ENCODE data around the gene LY6G6D. TPM values are rescaled to one million over a fixed set of nuclear protein-coding genes. Genes with fewer than 3 reads are reported as not detected.

The LY6G6D gene
- total RNA-seq, 4 donors from 2014 or later = not detected

GRCh38 chr6:31765910-31766794 lies 51.0 kb downstream of the LY6G6D start:
- ATAC-seq = no peak
- H3K4me3 ChIP-seq = no peak overlapping the region

GRCh38 chr6:31767096-31767645 lies 52.0 kb downstream of the LY6G6D start:
- intact Hi-C loops (cut with DNase I; ENCODE audit: low total_unique reads) (no loop called here), in situ Hi-C loops (cut with MboI; ENCODE audit: low sequenced_read_pairs in 4 of 4) (loop anchor here in 1 of 4 donors (5.0 kb wide), 1 partner anchor 85 kb away; the partner anchor contains the start of gene LY6G5C)
- no peaks in the 10 kb centered on the region for H3K36me3 ChIP-seq
- no peaks in the 10 kb centered on the region for H3K9me3 ChIP-seq
- TF ChIP-seq CTCF (IDR thresholded peaks at IDR 0.05 in 4 of 5, conservative IDR thresholded peaks at IDR 0.05 in 1 of 5) (no peak), POLR2A (IDR thresholded peaks at IDR 0.05) (no peak)
- DNase-seq = no peak
- H3K4me3 ChIP-seq = no peak overlapping the region
- no peaks in the 10 kb centered on the region for H3K4me1 ChIP-seq
- no peak overlapping the region for H3K27ac ChIP-seq
- ATAC-seq = no peak
- no peaks in the 10 kb centered on the region for H3K27me3 ChIP-seq

More at GRCh38 chr6:31765910-31766794, 51.0 kb downstream of the LY6G6D start:
- intact Hi-C loops (cut with DNase I; ENCODE audit: low total_unique reads) = no loop called here
- Histone ChIP-seq H3K27ac (no peak overlapping the region), H3K27me3 (no peaks in the 10 kb centered on the region), H3K9me3 (no peaks in the 10 kb centered on the region), H3K36me3 (no peaks in the 10 kb centered on the region), H3K4me1 (no peaks in the 10 kb centered on the region)
- no peak for TF ChIP-seq CTCF (IDR thresholded peaks at IDR 0.05 in 4 of 5, conservative IDR thresholded peaks at IDR 0.05 in 1 of 5)
- no peak for TF ChIP-seq POLR2A (IDR thresholded peaks at IDR 0.05)
- DNase-seq = no peak
- in situ Hi-C loops (cut with MboI; ENCODE audit: low sequenced_read_pairs in 4 of 4) = loop anchor here in 1 of 4 donors (5.0 kb wide), 1 partner anchor 84 kb away; the partner anchor contains the start of gene LY6G5C

Small RNA genes within 50 kb of the gene (microRNA-seq; reads per million reads assigned to microRNA genes)
- gene MIR4646 (ENCODE audit: borderline replicate concordance in 2 of 2) = 1.2 to 1.7 reads per million in 2 donors

Other genes starting within 250 kb of the LY6G6D start
- 1 to 10 TPM in 1 of 4 donors, under 1 TPM in 3; 0.20 to 1.2 (median 0.50) TPM for gene MICB, start 217.2 kb upstream of the LY6G6D start, total RNA-seq
- gene MCCD1, start 186.4 kb upstream of the LY6G6D start, total RNA-seq = not detected
- 100 to 1,000 TPM; 107 to 198 (median 144) TPM for gene DDX39B, start 173.3 kb upstream of the LY6G6D start, total RNA-seq
- gene ATP6V1G2, start 168.7 kb upstream of the LY6G6D start, total RNA-seq = 1 to 10 TPM in 2 of 4 donors, under 1 TPM in 2; 0.46 to 1.8 (median 1.1) TPM
- gene NFKBIL1, start 167.7 kb upstream of the LY6G6D start, total RNA-seq = 10 to 100 TPM; 17.6 to 21.7 (median 20.3) TPM
- not detected for gene LTA, start 143.1 kb upstream of the LY6G6D start, total RNA-seq
- gene TNF, start 139.8 kb upstream of the LY6G6D start, total RNA-seq = under 1 TPM in 2 of 4 donors, not detected in 2; 0.23 to 0.87 TPM
- gene LTB, start 132.9 kb upstream of the LY6G6D start, total RNA-seq = not detected
- 10 to 100 TPM in 1 of 4 donors, 1 to 10 TPM in 2, not detected in 1; 1.6 to 22.3 (median 4.1) TPM for gene LST1, start 129.1 kb upstream of the LY6G6D start, total RNA-seq
- not detected for gene NCR3, start 122.3 kb upstream of the LY6G6D start, total RNA-seq
- 10 to 100 TPM in 1 of 4 donors, 1 to 10 TPM in 3; 4.3 to 11.0 (median 4.8) TPM for gene AIF1, start 100.1 kb upstream of the LY6G6D start, total RNA-seq
- 10 to 100 TPM; 38.9 to 67.7 (median 52.0) TPM for gene PRRC2A, start 94.6 kb upstream of the LY6G6D start, total RNA-seq
- gene BAG6, start 62.7 kb upstream of the LY6G6D start, total RNA-seq = 100 to 1,000 TPM; 305 to 509 (median 459) TPM
- gene APOM, start 59.5 kb upstream of the LY6G6D start, total RNA-seq = 1 to 10 TPM; 1.8 to 7.9 (median 2.4) TPM
- 10 to 100 TPM; 22.2 to 34.9 (median 26.8) TPM for gene C6orf47, start 54.6 kb upstream of the LY6G6D start, total RNA-seq
- 10 to 100 TPM; 17.3 to 29.8 (median 24.5) TPM for gene GPANK1, start 50.4 kb upstream of the LY6G6D start, total RNA-seq
- 100 to 1,000 TPM; 185 to 251 (median 226) TPM for gene CSNK2B, start 49.3 kb upstream of the LY6G6D start, total RNA-seq
- gene LY6G5B, start 45.4 kb upstream of the LY6G6D start, total RNA-seq = 1 to 10 TPM in 1 of 4 donors, under 1 TPM in 2, not detected in 1; 0.19 to 2.7 (median 0.60) TPM
- 1 to 10 TPM in 2 of 4 donors, not detected in 2; 1.3 to 3.2 TPM for gene LY6G5C, start 34.3 kb upstream of the LY6G6D start, total RNA-seq
- 10 to 100 TPM; 39.2 to 82.9 (median 57.5) TPM for gene ABHD16A, start 12.0 kb upstream of the LY6G6D start, total RNA-seq
- not detected for gene LY6G6F, start 8.5 kb upstream of the LY6G6D start, total RNA-seq
- not detected for gene LY6G6C, start 6.4 kb downstream of the LY6G6D start, total RNA-seq
- not detected for gene MPIG6B, start 8.0 kb downstream of the LY6G6D start, total RNA-seq
- gene DDAH2, start 14.0 kb downstream of the LY6G6D start, total RNA-seq = 10 to 100 TPM; 10.6 to 24.2 (median 15.4) TPM
- gene CLIC1, start 21.2 kb downstream of the LY6G6D start, total RNA-seq = 10 to 100 TPM; 20.9 to 41.3 (median 26.3) TPM
- 1 to 10 TPM in 3 of 4 donors, under 1 TPM in 1; 0.35 to 7.8 (median 1.6) TPM for gene MSH5, start 24.7 kb downstream of the LY6G6D start, total RNA-seq
- gene SAPCD1, start 47.3 kb downstream of the LY6G6D start, total RNA-seq = not detected
- 1 to 10 TPM; 2.0 to 7.8 (median 4.7) TPM for gene VWA7, start 62.0 kb downstream of the LY6G6D start, total RNA-seq
- 100 to 1,000 TPM in 1 of 4 donors, 10 to 100 TPM in 3; 39.2 to 102 (median 67.4) TPM for gene VARS1, start 80.4 kb downstream of the LY6G6D start, total RNA-seq
- 10 to 100 TPM; 25.1 to 43.7 (median 32.9) TPM for gene LSM2, start 91.6 kb downstream of the LY6G6D start, total RNA-seq
- gene HSPA1L, start 99.9 kb downstream of the LY6G6D start, total RNA-seq = 1 to 10 TPM; 1.1 to 7.1 (median 3.5) TPM
- gene HSPA1A, start 100.2 kb downstream of the LY6G6D start, total RNA-seq = 100 to 1,000 TPM in 2 of 4 donors, 10 to 100 TPM in 2; 85.8 to 205 (median 111) TPM
- 100 to 1,000 TPM in 2 of 4 donors, 10 to 100 TPM in 2; 71.5 to 178 (median 112) TPM for gene HSPA1B, start 112.4 kb downstream of the LY6G6D start, total RNA-seq
- gene NEU1, start 147.5 kb downstream of the LY6G6D start, total RNA-seq = 10 to 100 TPM; 20.8 to 42.7 (median 38.1) TPM
- 1 to 10 TPM in 1 of 4 donors, not detected in 3; 1.6 TPM for gene SLC44A4, start 163.6 kb downstream of the LY6G6D start, total RNA-seq
- gene EHMT2, start 182.3 kb downstream of the LY6G6D start, total RNA-seq = 10 to 100 TPM in 3 of 4 donors, 1 to 10 TPM in 1; 8.4 to 17.5 (median 13.0) TPM
- gene ZBTB12, start 186.7 kb downstream of the LY6G6D start, total RNA-seq = under 1 TPM in 1 of 4 donors, not detected in 3; 0.26 TPM
- 1 to 10 TPM; 2.7 to 4.9 (median 3.6) TPM for gene C2, start 212.4 kb downstream of the LY6G6D start, total RNA-seq
- gene CFB, start 230.7 kb downstream of the LY6G6D start, total RNA-seq = 10 to 100 TPM in 1 of 4 donors, 1 to 10 TPM in 3; 1.0 to 13.8 (median 6.1) TPM
- 10 to 100 TPM; 58.1 to 88.6 (median 78.7) TPM for gene NELFE, start 243.6 kb downstream of the LY6G6D start, total RNA-seq
- gene SKIC2, start 243.8 kb downstream of the LY6G6D start, total RNA-seq = 10 to 100 TPM; 21.2 to 51.9 (median 22.7) TPM

All from gastrocnemius medialis (tissue), 4 donors.